Muscle layer of duodenum (tissue), 2 donors: ENCODE measurements around the gene OR10Z1.

Source experiments
- H3K27ac ChIP-seq: one replicate; pipeline ENCODE4 v1.7.0; 2013; ENCODE audit warnings: mild to moderate bottlenecking, low read length
- H3K27me3 ChIP-seq: one replicate; pipeline ENCODE4 v1.7.0; 2013; ENCODE audit warnings: low read depth, mild to moderate bottlenecking, control low read depth, low read length
- H3K36me3 ChIP-seq, 2 donors: one replicate each; pipeline ENCODE4 v1.7.0; 2013; ENCODE audit warnings: low read length in 2 of 2, control low read depth in 1 of 2, mild to moderate bottlenecking in 1 of 2; ENCODE audit not compliant: insufficient read depth in 2 of 2, control insufficient read depth in 1 of 2
- H3K4me1 ChIP-seq, 2 donors: one replicate each; pipeline ENCODE4 v1.7.0; 2013; ENCODE audit warnings: low read length in 2 of 2, mild to moderate bottlenecking in 2 of 2, control low read depth in 1 of 2, moderate library complexity in 1 of 2; ENCODE audit not compliant: insufficient read depth in 2 of 2, control insufficient read depth in 1 of 2
- H3K4me3 ChIP-seq, 2 donors: one replicate each; pipeline ENCODE4 v1.7.0; 2013; ENCODE audit warnings: low read length in 2 of 2, low read depth in 1 of 2, mild to moderate bottlenecking in 1 of 2
- H3K9me3 ChIP-seq, 2 donors: one replicate each; pipeline ENCODE4 v1.7.0; 2013; ENCODE audit warnings: low read length in 2 of 2, control low read depth in 1 of 2, mild to moderate bottlenecking in 1 of 2; ENCODE audit not compliant: control insufficient read depth in 1 of 2
- donor health status: healthy.

OR10Z1 gene, protein sequence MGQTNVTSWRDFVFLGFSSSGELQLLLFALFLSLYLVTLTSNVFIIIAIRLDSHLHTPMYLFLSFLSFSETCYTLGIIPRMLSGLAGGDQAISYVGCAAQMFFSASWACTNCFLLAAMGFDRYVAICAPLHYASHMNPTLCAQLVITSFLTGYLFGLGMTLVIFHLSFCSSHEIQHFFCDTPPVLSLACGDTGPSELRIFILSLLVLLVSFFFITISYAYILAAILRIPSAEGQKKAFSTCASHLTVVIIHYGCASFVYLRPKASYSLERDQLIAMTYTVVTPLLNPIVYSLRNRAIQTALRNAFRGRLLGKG

GRCh38 chr1:158604968-158605367 lies at the start of gene OR10Z1:
Gene OR10Z1, plus strand, starts transcription at chr1:158605268. Its CDS starts 1,171 bp downstream, at chr1:158606439.
- no peaks in the 10 kb centered on the region for H3K4me1 ChIP-seq
- H3K36me3 ChIP-seq, result no peaks in the 10 kb centered on the region
- no peak within 1 kb of the TSS for H3K4me3 ChIP-seq
- H3K27me3 ChIP-seq, result no peaks in the 10 kb centered on the region
- no peak within 1 kb of the TSS for H3K27ac ChIP-seq
- H3K9me3 ChIP-seq, result no peaks in the 10 kb centered on the region

DNA sequence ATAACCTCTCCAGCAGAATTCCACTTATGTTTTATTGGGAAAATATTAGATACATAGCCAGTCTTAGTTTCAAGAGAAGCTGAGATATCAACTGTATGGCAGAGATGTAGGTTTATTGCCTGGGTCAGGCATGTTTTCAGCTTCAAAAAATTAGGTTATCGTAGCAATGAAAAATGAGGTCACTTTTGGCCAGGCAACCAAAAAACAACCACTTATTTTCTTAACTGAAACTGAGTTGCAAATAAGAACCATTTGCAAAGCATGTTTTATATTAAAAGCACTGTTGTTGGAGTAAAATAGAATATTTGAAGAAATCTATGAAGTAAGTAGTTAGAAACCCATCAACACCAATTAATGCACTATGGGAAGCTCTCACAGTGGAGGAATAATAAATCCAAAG lies 45.4 kb upstream of the OR10Z1 start:
- Histone ChIP-seq H3K4me1 (no peaks in the 10 kb centered on the region), H3K27me3 (no peaks in the 10 kb centered on the region), H3K36me3 (no peaks in the 10 kb centered on the region), H3K27ac (no peak overlapping the region), H3K4me3 (no peak overlapping the region), H3K9me3 (no peaks in the 10 kb centered on the region)

- no peaks in the 10 kb centered on the region for H3K4me1 ChIP-seq
- no peak overlapping the region for H3K4me3 ChIP-seq
- H3K36me3 ChIP-seq, result no peaks in the 10 kb centered on the region
- H3K9me3 ChIP-seq, result no peaks in the 10 kb centered on the region
- H3K27me3 ChIP-seq, result no peaks in the 10 kb centered on the region
- no peak overlapping the region for H3K27ac ChIP-seq
Measured at GRCh38 chr1:158563853-158564252, 41.2 kb upstream of the OR10Z1 start.

DNA sequence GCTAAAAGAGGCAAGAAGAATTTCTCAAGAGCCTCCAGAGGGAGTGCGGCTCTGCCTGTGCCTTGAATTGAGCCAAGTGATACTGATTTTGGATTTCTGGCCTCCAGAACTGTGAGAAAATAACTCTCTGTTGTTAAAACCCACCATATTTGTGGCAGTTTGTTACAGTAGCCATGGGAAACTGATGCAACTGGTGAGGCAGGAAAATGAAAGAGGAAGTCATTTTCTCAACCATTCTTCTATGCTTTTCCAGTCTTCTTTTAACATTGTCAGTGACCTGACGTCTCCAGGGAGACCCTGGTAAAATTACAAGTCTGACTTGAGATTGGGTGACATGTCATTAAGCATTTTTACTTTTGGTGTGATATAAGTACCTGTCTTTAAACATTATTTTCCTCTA lies 40.5 kb upstream of the OR10Z1 start:
- H3K27ac ChIP-seq, result no peak overlapping the region
- no peaks in the 10 kb centered on the region for H3K36me3 ChIP-seq
- H3K9me3 ChIP-seq, result no peaks in the 10 kb centered on the region
- H3K27me3 ChIP-seq, result no peaks in the 10 kb centered on the region
- no peaks in the 10 kb centered on the region for H3K4me1 ChIP-seq
- H3K4me3 ChIP-seq, result no peak overlapping the region

DNA sequence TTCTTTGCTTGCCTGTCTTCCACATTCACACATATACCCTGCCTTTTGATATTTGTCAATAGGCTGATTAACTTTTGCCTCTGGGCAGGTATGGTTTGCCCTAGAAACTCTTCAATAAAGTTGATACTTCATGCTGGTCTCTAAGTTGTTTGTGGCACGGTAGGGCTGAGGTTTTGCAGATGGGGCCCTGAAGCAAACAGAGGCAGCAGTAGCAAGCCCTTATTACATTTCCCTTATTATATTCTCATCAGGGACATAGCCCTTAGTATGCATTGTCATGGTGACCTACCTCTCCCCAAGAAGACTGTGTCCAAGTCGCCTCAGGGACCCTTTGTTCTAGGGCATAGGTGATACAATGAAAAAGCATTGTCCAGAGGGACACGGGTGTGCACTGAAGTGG lies 34.6 kb upstream of the OR10Z1 start, which contains the start of gene OR6P1:
OR6P1 (minus strand) TSS at position 101 of the 400 bp plus-strand sequence. CDS start 6,976 bp downstream, outside the sequence.
- Histone ChIP-seq H3K27ac (no peak within 1 kb of the TSS), H3K27me3 (no peaks in the 10 kb centered on the region), H3K9me3 (no peaks in the 10 kb centered on the region), H3K4me1 (no peaks in the 10 kb centered on the region), H3K36me3 (no peaks in the 10 kb centered on the region), H3K4me3 (no peak within 1 kb of the TSS)

GRCh38 chr1:158572226-158572625 lies 32.8 kb upstream of the OR10Z1 start:
- Histone ChIP-seq H3K36me3 (no peaks in the 10 kb centered on the region), H3K27ac (no peak overlapping the region), H3K9me3 (no peaks in the 10 kb centered on the region), H3K27me3 (no peaks in the 10 kb centered on the region), H3K4me3 (no peak overlapping the region), H3K4me1 (no peaks in the 10 kb centered on the region)

DNA sequence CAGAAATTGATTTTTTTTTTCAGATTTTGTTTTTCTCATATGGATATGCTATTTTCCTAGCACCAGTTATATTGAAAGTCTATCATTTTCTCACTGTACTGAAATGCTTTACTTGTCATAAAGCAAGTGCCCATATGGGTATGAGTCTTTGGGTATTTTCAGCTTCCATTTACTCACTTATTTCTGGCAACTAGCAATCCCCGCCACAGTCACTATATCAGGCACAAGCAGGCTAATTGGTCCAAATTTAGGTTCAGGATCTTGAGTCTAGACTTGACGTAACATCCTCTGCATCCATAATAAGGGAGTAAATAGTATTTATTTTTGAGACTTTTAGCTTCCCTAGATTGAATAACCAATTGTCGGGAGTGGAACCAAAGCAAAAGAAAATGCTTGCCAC lies 27.5 kb upstream of the OR10Z1 start:
- Histone ChIP-seq H3K36me3 (no peaks in the 10 kb centered on the region), H3K27ac (no peak overlapping the region), H3K4me1 (no peaks in the 10 kb centered on the region), H3K9me3 (no peaks in the 10 kb centered on the region), H3K27me3 (no peaks in the 10 kb centered on the region), H3K4me3 (no peak overlapping the region)

DNA sequence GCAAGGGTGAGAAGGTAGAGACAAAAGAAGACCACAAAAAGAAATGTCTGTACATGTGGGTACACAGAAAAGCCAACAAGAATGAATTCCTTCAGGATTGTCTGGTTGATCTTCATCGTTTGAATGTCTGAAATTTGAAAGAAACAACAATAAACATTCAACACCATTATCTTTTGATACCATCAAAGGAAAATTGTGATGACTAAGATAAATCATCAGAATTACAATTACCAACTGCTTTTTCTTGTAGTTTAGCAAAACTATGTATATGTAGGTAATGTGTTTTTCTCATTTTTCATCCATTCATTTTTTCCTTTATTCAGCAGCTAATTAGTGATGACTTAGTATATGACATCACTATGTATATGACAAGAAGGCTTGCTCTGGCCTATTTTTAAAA lies 25.3 kb upstream of the OR10Z1 start, which contains the start of gene OR10X1:
OR10X1 (minus strand) TSS at position 167 of the 400 bp plus-strand sequence; CDS start at position 167, 0 bp downstream.
- no peak within 1 kb of the TSS for H3K4me3 ChIP-seq
- H3K36me3 ChIP-seq, result no peaks in the 10 kb centered on the region
- H3K9me3 ChIP-seq, result no peaks in the 10 kb centered on the region
- no peak within 1 kb of the TSS for H3K27ac ChIP-seq
- H3K4me1 ChIP-seq, result no peaks in the 10 kb centered on the region
- no peaks in the 10 kb centered on the region for H3K27me3 ChIP-seq

DNA sequence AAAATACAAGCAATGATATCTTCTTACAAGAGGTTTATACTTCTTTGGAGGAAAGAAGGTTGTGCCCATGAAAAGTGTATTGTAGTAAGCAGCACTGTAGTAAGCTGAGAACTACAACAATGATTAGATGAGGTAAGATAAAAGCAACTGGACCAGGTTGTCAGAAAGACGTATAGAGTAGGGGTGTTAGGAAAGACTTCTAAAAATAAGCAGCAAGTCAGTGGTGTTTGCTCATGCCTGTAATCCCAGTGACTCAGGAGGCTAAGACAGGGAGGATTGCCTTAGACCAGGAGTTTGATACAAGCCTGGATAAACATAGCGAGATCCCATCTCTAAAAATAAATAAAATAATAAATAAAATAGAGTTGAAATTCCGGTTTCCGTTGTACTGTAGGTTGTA lies 21.1 kb upstream of the OR10Z1 start:
- Histone ChIP-seq H3K27ac (no peak overlapping the region), H3K4me3 (no peak overlapping the region), H3K4me1 (no peaks in the 10 kb centered on the region), H3K27me3 (no peaks in the 10 kb centered on the region), H3K9me3 (peaks cover 7 to 10% of the 10 kb centered on the region in 2 donors), H3K36me3 (no peaks in the 10 kb centered on the region)

DNA sequence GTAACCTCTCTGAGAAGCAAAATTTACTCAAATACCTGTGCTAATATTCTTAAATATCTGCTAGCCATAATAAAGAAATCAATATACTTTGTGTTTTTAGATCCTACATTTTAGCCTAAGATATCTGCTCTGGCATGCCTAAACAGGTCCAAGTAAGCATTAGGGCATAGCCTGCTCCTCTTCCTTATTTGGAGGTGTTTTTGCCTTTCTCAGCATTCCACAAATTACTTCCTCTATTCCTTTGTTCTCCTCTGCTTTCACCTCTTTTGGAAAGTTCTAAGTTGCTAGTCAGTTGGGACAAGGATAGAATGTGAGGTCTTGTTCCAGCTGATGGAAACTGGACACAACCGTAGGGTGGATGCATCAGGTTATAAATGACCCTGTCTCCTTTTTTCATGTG lies 18.1 kb upstream of the OR10Z1 start:
- Histone ChIP-seq H3K9me3 (peaks cover 7 to 10% of the 10 kb centered on the region in 2 donors), H3K27ac (no peak overlapping the region), H3K4me3 (no peak overlapping the region), H3K4me1 (no peaks in the 10 kb centered on the region), H3K36me3 (no peaks in the 10 kb centered on the region), H3K27me3 (no peaks in the 10 kb centered on the region)

DNA sequence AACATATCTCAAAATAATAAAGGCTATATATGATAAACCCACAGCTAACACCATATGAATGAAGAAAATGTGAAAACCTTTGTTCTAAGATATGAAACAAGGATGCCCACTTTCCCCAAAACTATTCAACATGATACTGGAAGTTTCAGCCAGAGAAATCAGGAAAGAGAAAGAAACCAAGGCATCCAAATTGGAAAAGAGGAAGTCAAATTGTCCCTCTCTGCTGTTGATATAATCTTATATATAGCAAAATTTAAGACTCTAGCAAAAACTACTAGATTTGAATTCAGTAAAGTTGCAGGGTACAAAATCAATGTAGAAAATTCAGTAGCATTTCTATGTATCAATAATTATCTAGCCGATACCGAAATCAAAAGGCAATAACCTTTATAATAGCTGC lies 4.3 kb upstream of the OR10Z1 start:
- Histone ChIP-seq H3K9me3 (peaks cover 0 to 17% of the 10 kb centered on the region in 2 donors), H3K27me3 (no peaks in the 10 kb centered on the region), H3K4me1 (no peaks in the 10 kb centered on the region), H3K4me3 (no peak overlapping the region), H3K27ac (no peak overlapping the region), H3K36me3 (no peaks in the 10 kb centered on the region)

GRCh38 chr1:158607296-158607695 lies 2.2 kb downstream of the OR10Z1 start:
- Histone ChIP-seq H3K27me3 (no peaks in the 10 kb centered on the region), H3K9me3 (no peaks in the 10 kb centered on the region), H3K4me3 (no peak overlapping the region), H3K27ac (no peak overlapping the region), H3K36me3 (no peaks in the 10 kb centered on the region), H3K4me1 (no peaks in the 10 kb centered on the region)
